Measurements from ENCODE around the gene MC3R. TPM values are rescaled to one million over a fixed set of nuclear protein-coding genes. Genes with fewer than 3 reads are reported as not detected.

MC3R gene
- total RNA-seq, 1 experiment from 2014 or later = not detected

DNA sequence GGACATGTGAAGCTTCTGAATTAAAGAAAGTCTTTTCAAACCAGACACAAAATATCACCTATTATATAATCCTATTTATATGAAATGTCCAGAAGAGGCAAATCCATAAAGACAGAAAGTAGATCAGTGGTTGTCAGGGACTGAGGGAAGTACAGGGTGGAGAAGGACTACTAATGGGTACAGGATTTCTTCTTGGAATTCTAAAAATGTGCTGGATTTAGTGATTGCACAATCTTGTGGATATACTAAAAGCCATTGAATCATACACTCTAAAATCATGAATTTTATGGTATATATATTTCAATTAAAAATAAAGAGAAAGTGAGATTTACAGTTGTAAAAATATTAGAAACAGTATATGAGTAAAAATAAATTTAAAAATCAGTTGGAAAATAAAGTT is 18.7 kb upstream of the MC3R start:
- no peaks in the 10 kb centered on the region for H3K79me2 ChIP-seq (ENCODE audit: insufficient read depth, low read length)
- H3K27me3 ChIP-seq (ENCODE audit: insufficient read depth, low read length) = no peaks in the 10 kb centered on the region
- CTCF ChIA-PET = no interaction called here

More for the DNA sequence above, 18.7 kb upstream of the MC3R start:
- H3K27ac ChIP-seq (ENCODE audit: low read depth, low read length) = no peak overlapping the region
- intact Hi-C loops (cut with micrococcal nuclease) = no loop called here
- no peak overlapping the region for H3K4me3 ChIP-seq (replicated peaks in 1 of 2; ENCODE audit: low read depth in 1 of 2, low read length in 2 of 2)
- H2AFZ ChIP-seq (ENCODE audit: low read depth, low read length, poor library complexity, severe bottlenecking) = no peak overlapping the region
- H3K4me1 ChIP-seq (ENCODE audit: control insufficient read depth in 1 of 2, insufficient read depth in 2 of 2, low read length in 2 of 2) = no peaks in the 10 kb centered on the region
- no peaks in the 10 kb centered on the region for H3K36me3 ChIP-seq (ENCODE audit: control insufficient read depth in 1 of 2, insufficient read depth in 2 of 2, low read length in 2 of 2)
- no peak for TF ChIP-seq FOSL1 (IDR thresholded peaks at IDR 0.05; ENCODE audit: low read depth)
- TF ChIP-seq ELF1 (IDR thresholded peaks at IDR 0.05; ENCODE audit: borderline replicate concordance, low read depth) = no peak
- TF ChIP-seq, protein P1, sequence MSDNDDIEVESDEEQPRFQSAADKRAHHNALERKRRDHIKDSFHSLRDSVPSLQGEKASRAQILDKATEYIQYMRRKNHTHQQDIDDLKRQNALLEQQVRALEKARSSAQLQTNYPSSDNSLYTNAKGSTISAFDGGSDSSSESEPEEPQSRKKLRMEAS (IDR thresholded peaks at IDR 0.05) = no peak
- TF ChIP-seq EGR1 (IDR thresholded peaks at IDR 0.05; ENCODE audit: low read depth) = no peak
- no peak for TF ChIP-seq CEBPB (IDR thresholded peaks at IDR 0.05; ENCODE audit: low read depth)
- TF ChIP-seq RAD21 (IDR thresholded peaks at IDR 0.05; ENCODE audit: low read depth) = no peak
- TF ChIP-seq POLR2A (IDR thresholded peaks at IDR 0.05; ENCODE audit: borderline replicate concordance, extremely low read depth, insufficient read depth, insufficient read length) = no peak
- TF ChIP-seq, protein P2, sequence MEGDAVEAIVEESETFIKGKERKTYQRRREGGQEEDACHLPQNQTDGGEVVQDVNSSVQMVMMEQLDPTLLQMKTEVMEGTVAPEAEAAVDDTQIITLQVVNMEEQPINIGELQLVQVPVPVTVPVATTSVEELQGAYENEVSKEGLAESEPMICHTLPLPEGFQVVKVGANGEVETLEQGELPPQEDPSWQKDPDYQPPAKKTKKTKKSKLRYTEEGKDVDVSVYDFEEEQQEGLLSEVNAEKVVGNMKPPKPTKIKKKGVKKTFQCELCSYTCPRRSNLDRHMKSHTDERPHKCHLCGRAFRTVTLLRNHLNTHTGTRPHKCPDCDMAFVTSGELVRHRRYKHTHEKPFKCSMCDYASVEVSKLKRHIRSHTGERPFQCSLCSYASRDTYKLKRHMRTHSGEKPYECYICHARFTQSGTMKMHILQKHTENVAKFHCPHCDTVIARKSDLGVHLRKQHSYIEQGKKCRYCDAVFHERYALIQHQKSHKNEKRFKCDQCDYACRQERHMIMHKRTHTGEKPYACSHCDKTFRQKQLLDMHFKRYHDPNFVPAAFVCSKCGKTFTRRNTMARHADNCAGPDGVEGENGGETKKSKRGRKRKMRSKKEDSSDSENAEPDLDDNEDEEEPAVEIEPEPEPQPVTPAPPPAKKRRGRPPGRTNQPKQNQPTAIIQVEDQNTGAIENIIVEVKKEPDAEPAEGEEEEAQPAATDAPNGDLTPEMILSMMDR (IDR thresholded peaks at IDR 0.05 in 2 of 3, conservative IDR thresholded peaks at IDR 0.05 in 1 of 3; ENCODE audit: borderline replicate concordance in 1 of 3, insufficient read depth in 1 of 3, low read depth in 2 of 3, low read length in 2 of 3) = no peak
- no peak for TF ChIP-seq SRF (IDR thresholded peaks at IDR 0.05; ENCODE audit: low read depth)
- TF ChIP-seq, protein P3, sequence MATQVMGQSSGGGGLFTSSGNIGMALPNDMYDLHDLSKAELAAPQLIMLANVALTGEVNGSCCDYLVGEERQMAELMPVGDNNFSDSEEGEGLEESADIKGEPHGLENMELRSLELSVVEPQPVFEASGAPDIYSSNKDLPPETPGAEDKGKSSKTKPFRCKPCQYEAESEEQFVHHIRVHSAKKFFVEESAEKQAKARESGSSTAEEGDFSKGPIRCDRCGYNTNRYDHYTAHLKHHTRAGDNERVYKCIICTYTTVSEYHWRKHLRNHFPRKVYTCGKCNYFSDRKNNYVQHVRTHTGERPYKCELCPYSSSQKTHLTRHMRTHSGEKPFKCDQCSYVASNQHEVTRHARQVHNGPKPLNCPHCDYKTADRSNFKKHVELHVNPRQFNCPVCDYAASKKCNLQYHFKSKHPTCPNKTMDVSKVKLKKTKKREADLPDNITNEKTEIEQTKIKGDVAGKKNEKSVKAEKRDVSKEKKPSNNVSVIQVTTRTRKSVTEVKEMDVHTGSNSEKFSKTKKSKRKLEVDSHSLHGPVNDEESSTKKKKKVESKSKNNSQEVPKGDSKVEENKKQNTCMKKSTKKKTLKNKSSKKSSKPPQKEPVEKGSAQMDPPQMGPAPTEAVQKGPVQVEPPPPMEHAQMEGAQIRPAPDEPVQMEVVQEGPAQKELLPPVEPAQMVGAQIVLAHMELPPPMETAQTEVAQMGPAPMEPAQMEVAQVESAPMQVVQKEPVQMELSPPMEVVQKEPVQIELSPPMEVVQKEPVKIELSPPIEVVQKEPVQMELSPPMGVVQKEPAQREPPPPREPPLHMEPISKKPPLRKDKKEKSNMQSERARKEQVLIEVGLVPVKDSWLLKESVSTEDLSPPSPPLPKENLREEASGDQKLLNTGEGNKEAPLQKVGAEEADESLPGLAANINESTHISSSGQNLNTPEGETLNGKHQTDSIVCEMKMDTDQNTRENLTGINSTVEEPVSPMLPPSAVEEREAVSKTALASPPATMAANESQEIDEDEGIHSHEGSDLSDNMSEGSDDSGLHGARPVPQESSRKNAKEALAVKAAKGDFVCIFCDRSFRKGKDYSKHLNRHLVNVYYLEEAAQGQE (IDR thresholded peaks at IDR 0.05; ENCODE audit: low read depth) = no peak
- no peak for TF ChIP-seq EZH2 (IDR thresholded peaks at IDR 0.05)
- no peak for TF ChIP-seq CBX3 (IDR thresholded peaks at IDR 0.05; ENCODE audit: low read depth)
- TF ChIP-seq EZH2phosphoT487 (IDR thresholded peaks at IDR 0.05; ENCODE audit: borderline replicate concordance) = no peak
- TF ChIP-seq YY1 (IDR thresholded peaks at IDR 0.05; ENCODE audit: extremely low read depth, insufficient replicate concordance, low read depth, low read length) = no peak
- TF ChIP-seq ZFX (IDR thresholded peaks at IDR 0.05) = no peak
- TF ChIP-seq, protein P4, sequence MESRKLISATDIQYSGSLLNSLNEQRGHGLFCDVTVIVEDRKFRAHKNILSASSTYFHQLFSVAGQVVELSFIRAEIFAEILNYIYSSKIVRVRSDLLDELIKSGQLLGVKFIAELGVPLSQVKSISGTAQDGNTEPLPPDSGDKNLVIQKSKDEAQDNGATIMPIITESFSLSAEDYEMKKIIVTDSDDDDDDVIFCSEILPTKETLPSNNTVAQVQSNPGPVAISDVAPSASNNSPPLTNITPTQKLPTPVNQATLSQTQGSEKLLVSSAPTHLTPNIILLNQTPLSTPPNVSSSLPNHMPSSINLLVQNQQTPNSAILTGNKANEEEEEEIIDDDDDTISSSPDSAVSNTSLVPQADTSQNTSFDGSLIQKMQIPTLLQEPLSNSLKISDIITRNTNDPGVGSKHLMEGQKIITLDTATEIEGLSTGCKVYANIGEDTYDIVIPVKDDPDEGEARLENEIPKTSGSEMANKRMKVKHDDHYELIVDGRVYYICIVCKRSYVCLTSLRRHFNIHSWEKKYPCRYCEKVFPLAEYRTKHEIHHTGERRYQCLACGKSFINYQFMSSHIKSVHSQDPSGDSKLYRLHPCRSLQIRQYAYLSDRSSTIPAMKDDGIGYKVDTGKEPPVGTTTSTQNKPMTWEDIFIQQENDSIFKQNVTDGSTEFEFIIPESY (IDR thresholded peaks at IDR 0.05; ENCODE audit: extremely low read depth, insufficient replicate concordance, low read length) = no peak
- ATAC-seq = no peak
- peaks cover 0 to 4% of the 10 kb centered on the region in 2 experiments; a peak in 2 of 4 replicates for H3K9me3 ChIP-seq (ENCODE audit: control insufficient read depth in 1 of 2, insufficient read depth in 1 of 2, low read depth in 1 of 2, low read length in 2 of 2)
- no TSS peak for BruUV-seq (replicated peaks)
- POLR2A ChIA-PET = no interaction called here
- H4K20me1 ChIP-seq (ENCODE audit: insufficient read depth) = no peaks in the 10 kb centered on the region
- no peak overlapping the region for H3K9ac ChIP-seq (ENCODE audit: low read length)
- DNase-seq (ENCODE audit: low read depth, low spot score) = no peak
- no peaks in the 10 kb centered on the region for H3K9me2 ChIP-seq (ENCODE audit: insufficient read depth)
- no peak overlapping the region for H3K4me2 ChIP-seq (ENCODE audit: low read length)
- RAD21 ChIA-PET (ENCODE audit: low non-redundant PET in 1 of 2, low total read pairs in 2 of 2, uncharacterized antibody in 2 of 2, unreplicated experiment in 2 of 2) = no interaction called here
